Spinal cord (tissue), 10 donors: ENCODE data around the gene UPK2. TPM values are rescaled to one million over a fixed set of nuclear protein-coding genes. Genes with fewer than 3 reads are reported as not detected.
A peak's percentile ranks its signal among the peaks of the same experiment; 100 is the strongest.

ENCODE experiments used
- DNase-seq, 6 donors: peaks; one replicate each; pipeline versions ENCODE4 v3.0.0 to v3.0.0-alpha.2; 2013 to 2015; ENCODE audit warnings: low spot score in 6 of 6, low read depth in 4 of 6
- H3K27ac ChIP-seq: one replicate; pipeline ENCODE4 v1.5.1; 2013; ENCODE audit warnings: low read depth, low read length, control low read depth
- H3K27me3 ChIP-seq: one replicate; pipeline ENCODE4 v1.6.1; 2013; ENCODE audit warnings: low read length; ENCODE audit not compliant: control insufficient read depth, insufficient read depth
- H3K36me3 ChIP-seq: one replicate; pipeline ENCODE4 v1.6.1; 2013; ENCODE audit warnings: low read length; ENCODE audit not compliant: control insufficient read depth, insufficient read depth
- H3K4me1 ChIP-seq: one replicate; pipeline ENCODE4 v1.6.1; 2013; ENCODE audit warnings: low read length; ENCODE audit not compliant: control insufficient read depth, insufficient read depth
- H3K4me3 ChIP-seq: one replicate; pipeline ENCODE4 v1.5.1; 2013; ENCODE audit warnings: low read depth, low read length, control low read depth
- H3K9me3 ChIP-seq: one replicate; pipeline ENCODE4 v1.6.1; 2013; ENCODE audit warnings: low read length; ENCODE audit not compliant: control insufficient read depth, insufficient read depth
- WGBS: methylation state at CpG from one replicate; pipeline ENCODE4 v1.1.5; 2013; ENCODE audit warnings: missing lambda C conversion rate; ENCODE audit not compliant: insufficient coverage; 5-methylcytosine and 5-hydroxymethylcytosine counted together
- polyA plus RNA-seq, 2 donors: library from polyadenylated mRNA; unstranded; fragments of 120-200 nt; gene quantifications; one replicate each; pipeline ENCODE4 v1.2.1, GENCODE V29; 2013; ENCODE audit not compliant: insufficient read length in 2 of 2
- total RNA-seq, 2 donors: library from RNA; depleted of rRNA in 1 of 2; stranded (reverse); fragments of 120-200 nt in 1 of 2; fragments of >200 nt in 1 of 2; gene quantifications; one replicate each; pipeline versions ENCODE4 v1.2.3 to v1.2.4, GENCODE V29; 2013 to 2014
- donor health status: healthy.

The UPK2 gene
- total and polyA plus RNA-seq, 4 donors = 0.17 to 3.5 (median 3.3) TPM; not detected in 1

DNA sequence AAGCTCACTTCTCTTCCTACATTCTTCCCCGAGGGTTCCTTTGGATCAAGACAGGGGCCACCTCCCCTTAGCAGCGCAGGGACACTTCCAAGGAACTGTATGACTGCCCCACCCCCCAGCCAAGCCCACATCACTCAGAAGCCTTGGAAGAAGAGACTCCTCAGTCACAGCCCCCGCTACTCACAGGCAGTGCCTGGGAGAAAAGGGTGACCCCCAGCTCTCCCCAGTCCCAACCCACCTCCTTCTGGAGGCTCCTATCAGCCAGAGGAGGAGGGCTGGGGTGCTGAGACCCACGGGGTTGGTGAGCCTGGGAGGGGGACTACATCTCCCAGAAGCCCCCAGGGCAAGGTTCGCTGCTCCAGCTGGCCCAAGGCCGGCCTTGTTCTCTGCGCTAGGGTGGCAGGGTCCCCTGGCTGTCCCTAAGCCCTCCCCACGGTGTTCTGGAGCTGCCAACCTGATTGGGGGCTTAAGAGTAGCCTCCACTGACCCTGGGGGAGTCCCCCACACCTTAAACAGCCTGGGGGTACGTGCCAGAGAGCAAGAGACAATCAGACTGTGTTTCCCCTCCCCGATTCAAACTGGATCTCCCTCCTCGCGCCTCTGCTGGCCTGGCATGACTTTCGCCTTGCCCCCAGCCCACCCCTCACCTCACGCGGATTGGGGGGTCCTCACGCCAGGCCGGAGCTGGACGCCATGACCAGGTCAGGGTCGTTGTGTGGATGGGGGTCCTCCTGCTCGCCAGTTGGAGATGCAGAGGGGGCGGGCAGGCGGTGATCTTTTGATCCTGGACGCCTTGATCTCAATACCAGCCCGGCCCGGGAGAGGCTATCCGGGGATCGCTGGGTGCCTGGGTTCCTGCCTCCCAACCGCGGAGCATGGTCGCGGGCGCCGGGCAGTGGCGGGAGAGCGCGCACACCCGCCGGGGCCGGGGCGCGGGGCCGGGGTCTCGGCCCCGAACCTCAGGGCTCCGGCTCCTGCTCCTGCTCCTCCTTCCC is 31.2 kb upstream of the UPK2 start:
- Histone ChIP-seq H3K27ac (peak overlapping the region; percentile 83), H3K9me3 (no peaks in the 10 kb centered on the region), H3K4me1 (peaks cover 82% of the 10 kb centered on the region), H3K27me3 (no peaks in the 10 kb centered on the region), H3K4me3 (peak overlapping the region; percentile 95), H3K36me3 (peaks cover 17% of the 10 kb centered on the region)
- peak in 2 of 6 donors; percentile 83 to 86 for DNase-seq
- WGBS = 0% methylated on average over 37 of the region's 45 CpGs

DNA sequence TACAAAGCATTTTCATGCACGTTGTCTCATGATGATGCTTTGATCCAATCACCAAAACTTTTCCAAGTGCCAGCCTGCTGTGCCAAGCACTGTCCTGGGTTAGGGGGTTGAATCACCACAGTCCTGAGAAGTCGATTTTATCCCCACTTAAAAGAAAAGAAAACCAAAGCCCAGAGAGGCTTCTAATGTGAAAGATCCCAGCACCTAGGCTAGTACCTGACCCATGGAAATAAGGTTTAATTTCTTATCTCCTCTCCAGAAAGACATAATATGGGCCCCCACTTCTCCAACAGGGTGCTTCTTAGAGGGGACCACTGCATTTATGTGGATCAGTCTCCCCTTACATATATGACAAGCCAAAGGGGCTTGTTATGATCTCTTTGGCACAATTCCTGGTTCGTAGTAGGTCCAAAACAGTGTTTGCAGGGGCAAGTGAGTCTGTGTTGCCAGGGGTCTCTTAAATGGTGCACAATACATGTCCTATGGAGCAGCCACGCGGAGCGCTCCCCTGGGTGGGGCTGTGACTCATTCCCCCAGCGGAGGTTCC is 28.5 kb upstream of the UPK2 start:
- H3K36me3 ChIP-seq = peaks cover 9% of the 10 kb centered on the region
- 6% methylated on average over 6 of the region's 7 CpGs for WGBS
- peak overlapping the region; percentile 98 for H3K27ac ChIP-seq
- H3K9me3 ChIP-seq = no peaks in the 10 kb centered on the region
- peak overlapping the region; percentile 78 for H3K4me3 ChIP-seq
- H3K27me3 ChIP-seq = no peaks in the 10 kb centered on the region
- H3K4me1 ChIP-seq = peaks cover 64% of the 10 kb centered on the region
- no peak for DNase-seq

DNA sequence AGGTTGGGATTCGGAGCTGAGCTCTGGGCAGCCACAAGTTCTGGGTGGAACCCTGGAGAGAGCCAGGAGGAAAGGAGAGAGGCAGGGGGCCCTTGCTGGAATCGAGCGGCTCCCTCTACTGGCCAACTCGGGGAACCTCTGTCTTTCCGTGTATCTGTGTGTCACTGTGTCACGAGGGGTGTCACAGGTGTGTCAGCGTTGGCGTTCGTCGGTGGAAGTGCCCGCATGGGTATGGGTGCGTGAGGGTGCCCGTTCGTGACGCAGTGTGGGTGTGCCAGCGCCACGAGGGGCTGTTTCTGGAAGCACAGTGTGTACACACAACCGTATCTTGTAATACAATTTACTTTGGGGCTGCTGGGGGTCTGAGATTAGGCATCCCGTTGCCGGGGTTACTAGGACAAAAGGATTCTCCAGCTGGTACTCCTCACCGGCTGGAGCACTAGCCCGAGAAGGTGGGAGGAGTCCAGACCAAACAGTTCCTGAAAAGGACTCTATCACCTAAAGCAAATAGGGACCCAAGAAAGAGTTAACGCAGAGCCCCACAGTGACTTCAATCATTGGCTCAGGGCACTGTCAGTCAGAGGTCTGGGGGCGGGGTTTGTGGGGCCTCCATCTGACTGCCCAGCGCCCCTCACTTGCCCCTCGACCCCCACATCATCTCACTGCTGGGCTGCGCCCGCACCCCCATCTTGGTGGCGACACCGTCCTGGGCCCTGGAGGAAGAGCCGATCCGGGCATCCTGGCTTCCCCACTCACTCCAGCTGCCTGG is 27.8 kb upstream of the UPK2 start:
- 0% methylated on average over 21 of the region's 32 CpGs for WGBS
- Histone ChIP-seq H3K27ac (peak overlapping the region; percentile 98), H3K4me1 (peaks cover 57% of the 10 kb centered on the region), H3K27me3 (no peaks in the 10 kb centered on the region), H3K4me3 (peak overlapping the region; percentile 78), H3K36me3 (peaks cover 5% of the 10 kb centered on the region), H3K9me3 (no peaks in the 10 kb centered on the region)
- DNase-seq = peak; percentile 92 to 99 (median 96)

DNA sequence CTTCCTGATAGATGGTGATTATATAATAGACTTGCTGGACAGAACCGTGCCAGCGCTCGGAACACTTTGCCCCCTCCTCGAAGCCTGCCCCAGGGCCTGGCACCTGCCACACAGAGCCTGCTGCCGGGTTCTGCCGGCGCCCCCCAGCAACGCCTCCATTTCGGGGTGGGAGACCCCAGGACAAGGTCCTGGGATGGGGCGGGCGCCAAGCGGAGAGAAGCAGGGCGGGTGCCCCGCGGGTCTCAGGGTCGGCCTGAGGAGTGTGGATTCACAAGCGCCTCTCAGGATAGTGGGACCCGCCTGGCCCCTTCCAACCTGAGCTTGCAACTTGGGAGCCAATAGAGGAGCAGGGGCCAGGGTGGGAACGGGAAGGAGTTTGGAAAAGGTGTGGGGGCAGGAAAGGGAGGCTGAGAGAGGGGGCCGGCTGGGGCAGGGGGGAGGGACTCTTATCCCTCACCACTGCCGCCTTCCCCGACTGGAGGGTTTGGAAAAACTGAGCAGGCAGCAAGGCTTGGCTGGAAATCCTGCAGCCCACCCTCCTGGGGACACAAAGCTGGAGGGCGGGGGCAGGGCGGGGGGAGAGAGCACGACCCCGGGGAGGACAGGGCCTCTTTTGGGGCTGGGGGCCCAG is 27.1 kb upstream of the UPK2 start:
- Histone ChIP-seq H3K9me3 (no peaks in the 10 kb centered on the region), H3K36me3 (no peaks in the 10 kb centered on the region), H3K27me3 (no peaks in the 10 kb centered on the region), H3K4me1 (peaks cover 50% of the 10 kb centered on the region), H3K4me3 (peak overlapping the region; percentile 78), H3K27ac (peak overlapping the region; percentile 98)
- 0% methylated on average over 25 of the region's 26 CpGs for WGBS
- DNase-seq = peak in 2 of 6 donors; percentile 80 to 94

DNA sequence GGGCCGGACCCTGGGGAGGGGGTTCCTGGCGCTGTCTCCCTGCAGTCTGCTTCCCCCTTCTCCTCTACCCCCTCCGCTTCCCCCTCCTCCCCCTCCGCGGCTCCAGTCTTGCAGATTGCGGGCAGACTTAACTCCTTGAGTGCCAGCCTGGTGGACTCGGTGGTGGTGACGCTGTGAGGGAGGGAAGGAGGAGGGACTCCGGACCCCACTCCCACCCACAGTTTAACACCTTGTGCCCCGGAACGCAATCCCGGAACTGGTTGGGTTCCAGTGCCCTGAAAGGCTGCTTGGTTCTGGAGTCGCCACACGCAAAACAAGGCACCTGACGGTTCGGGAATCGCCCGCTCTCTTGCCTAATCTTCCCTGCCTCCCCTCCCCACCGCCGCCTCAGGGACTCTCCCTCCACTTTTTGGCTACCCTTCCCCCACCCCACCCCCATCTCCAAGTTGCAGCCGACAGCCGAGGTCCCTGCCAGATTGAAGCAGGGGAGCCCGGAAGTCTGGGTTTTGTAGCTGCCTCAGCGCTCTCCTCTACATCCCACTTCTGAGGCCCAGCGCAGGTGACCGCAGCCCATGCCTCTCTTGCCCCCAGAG is 26.5 kb upstream of the UPK2 start:
- peak; percentile 85 to 99 (median 92) for DNase-seq
- Histone ChIP-seq H3K36me3 (no peaks in the 10 kb centered on the region), H3K4me3 (peak overlapping the region; percentile 78), H3K27ac (peak overlapping the region; percentile 98), H3K27me3 (no peaks in the 10 kb centered on the region), H3K4me1 (peaks cover 44% of the 10 kb centered on the region), H3K9me3 (no peaks in the 10 kb centered on the region)
- WGBS = under 1% methylated on average over 15 of the region's 26 CpGs

DNA sequence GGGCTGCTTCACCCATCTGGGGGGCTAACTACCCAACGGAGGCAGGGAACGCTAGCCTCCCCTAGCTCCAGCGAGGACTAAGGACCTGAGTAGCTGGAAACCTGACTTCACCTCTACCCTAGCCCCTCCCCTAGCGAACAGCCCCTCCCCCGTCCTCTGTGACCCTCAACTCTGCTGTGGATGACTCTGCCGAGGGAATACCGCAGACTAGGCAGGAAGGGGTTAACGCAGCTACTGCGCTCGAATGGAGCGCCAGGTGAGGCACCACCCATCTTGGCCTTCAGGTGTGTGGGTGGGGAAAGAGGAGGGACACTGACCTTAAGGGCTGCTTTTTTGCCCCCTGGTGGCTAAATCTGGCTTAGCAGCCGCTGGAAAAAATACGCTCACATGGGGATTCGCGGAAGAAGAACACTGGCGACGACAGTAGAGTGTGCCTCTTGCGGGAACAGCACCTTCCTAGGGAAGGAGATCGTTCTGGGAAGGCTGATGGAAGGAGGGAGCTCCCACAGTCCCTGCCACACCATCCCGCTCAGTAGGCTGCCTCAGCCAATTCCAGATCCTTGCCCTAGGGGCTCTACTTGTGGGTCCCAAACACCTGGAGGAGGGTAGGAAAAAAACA is 25.9 kb upstream of the UPK2 start:
- Histone ChIP-seq H3K36me3 (no peaks in the 10 kb centered on the region), H3K27ac (peak overlapping the region; percentile 98), H3K27me3 (no peaks in the 10 kb centered on the region), H3K4me1 (peaks cover 42% of the 10 kb centered on the region), H3K9me3 (no peaks in the 10 kb centered on the region), H3K4me3 (peak overlapping the region; percentile 78)
- DNase-seq = peak in 3 of 6 donors; percentile 76 to 97 (median 94)
- under 1% methylated on average over 16 of the region's 20 CpGs for WGBS

DNA sequence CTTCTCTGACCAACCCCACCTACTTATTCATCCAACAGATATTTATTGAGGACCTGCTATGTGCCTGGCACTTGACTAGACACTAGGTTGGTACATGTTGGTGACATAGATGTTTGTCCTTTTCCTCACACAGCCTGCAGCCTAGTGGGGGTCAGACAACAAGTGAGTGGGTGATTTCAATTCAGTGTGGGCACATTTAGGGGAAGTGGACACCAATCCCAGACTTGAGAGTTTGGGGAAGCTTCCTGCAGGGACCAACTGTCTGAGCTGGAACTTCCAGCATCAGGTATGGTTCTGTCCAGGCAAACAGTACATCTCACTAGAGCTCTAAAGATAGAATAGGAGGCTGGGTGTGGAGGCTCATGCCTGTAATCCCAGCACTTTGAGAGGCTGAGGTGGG is 24.5 kb upstream of the UPK2 start:
- no peak for DNase-seq
- Histone ChIP-seq H3K9me3 (no peaks in the 10 kb centered on the region), H3K4me1 (peaks cover 33% of the 10 kb centered on the region), H3K36me3 (no peaks in the 10 kb centered on the region), H3K4me3 (no peak overlapping the region), H3K27ac (no peak overlapping the region), H3K27me3 (no peaks in the 10 kb centered on the region)

DNA sequence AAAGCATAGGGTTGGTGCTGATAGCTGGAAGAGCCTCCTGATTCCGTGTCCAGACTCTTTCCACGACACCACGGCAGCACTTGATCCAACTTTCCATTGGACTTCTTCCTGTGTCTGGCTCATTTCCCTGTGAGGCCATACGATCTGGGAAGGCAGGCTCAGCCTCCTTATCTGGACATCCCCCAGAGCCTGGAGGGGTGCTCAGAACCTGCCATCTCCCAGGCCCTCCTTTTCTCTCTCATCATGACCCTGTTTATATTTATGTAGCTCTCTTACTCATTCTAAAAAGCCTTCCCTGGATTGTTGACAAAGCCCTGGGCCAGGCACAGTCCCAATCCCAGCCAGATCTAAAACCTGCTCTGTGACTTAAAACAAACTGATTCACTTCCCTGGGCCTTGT is 22.6 kb upstream of the UPK2 start:
- Histone ChIP-seq H3K4me1 (peaks cover 22% of the 10 kb centered on the region), H3K9me3 (no peaks in the 10 kb centered on the region), H3K4me3 (no peak overlapping the region), H3K27ac (no peak overlapping the region), H3K36me3 (no peaks in the 10 kb centered on the region), H3K27me3 (no peaks in the 10 kb centered on the region)
- 39% methylated on average over 4 of the region's 4 CpGs for WGBS
- peak in 1 of 6 donors; percentile 45 for DNase-seq
